ENCODE results near the gene MXRA8.
A peak's percentile ranks its signal among the peaks of the same experiment; 100 is the strongest.
"Not testable (repeated sequence)": the region's sequence is repeated elsewhere in the genome, so short reads cannot be mapped to it uniquely, and the experiment has no call there.

MXRA8 gene

GRCh38 chr1:1385931-1386330, 27.6 kb upstream of the MXRA8 start:
- DNase-seq (ENCODE audit: low read depth): no peak
- TF ChIP-seq POLR2A (IDR thresholded peaks at IDR 0.05; ENCODE audit: extremely low read depth, insufficient read length): no peak
- H3K4me3 ChIP-seq (ENCODE audit: low read depth, low read length): no peak overlapping the region

DNA sequence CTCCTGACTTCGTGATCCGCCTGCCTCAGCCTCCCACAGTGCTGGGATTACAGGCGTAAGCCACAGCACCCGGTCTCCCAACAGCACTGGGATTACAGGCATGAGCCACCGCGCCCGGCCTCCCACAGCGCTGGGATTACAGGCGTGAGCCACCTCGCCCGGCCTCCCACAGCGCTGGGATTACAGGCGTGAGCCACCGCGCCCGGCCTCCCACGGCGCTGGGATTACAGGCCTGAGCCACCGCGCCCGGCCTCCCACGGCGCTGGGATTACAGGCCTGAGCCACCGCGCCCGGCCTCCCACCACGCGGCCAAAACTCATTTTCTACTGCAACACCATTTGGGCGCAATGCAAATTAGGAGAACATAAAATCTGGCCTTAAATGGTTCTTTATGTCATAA, 27.0 kb upstream of the MXRA8 start:
- DNase-seq (ENCODE audit: low read depth): not testable (repeated sequence)

GRCh38 chr1:1381294-1381693, 22.9 kb upstream of the MXRA8 start:
- TF ChIP-seq MYC (IDR thresholded peaks at IDR 0.05; ENCODE audit: low read depth, low read length) (no peak), POLR2A (IDR thresholded peaks at IDR 0.05; ENCODE audit: extremely low read depth, insufficient read length) (no peak), MAX (IDR thresholded peaks at IDR 0.05; ENCODE audit: low read depth, low read length) (no peak)
- TF ChIP-seq, protein P1, sequence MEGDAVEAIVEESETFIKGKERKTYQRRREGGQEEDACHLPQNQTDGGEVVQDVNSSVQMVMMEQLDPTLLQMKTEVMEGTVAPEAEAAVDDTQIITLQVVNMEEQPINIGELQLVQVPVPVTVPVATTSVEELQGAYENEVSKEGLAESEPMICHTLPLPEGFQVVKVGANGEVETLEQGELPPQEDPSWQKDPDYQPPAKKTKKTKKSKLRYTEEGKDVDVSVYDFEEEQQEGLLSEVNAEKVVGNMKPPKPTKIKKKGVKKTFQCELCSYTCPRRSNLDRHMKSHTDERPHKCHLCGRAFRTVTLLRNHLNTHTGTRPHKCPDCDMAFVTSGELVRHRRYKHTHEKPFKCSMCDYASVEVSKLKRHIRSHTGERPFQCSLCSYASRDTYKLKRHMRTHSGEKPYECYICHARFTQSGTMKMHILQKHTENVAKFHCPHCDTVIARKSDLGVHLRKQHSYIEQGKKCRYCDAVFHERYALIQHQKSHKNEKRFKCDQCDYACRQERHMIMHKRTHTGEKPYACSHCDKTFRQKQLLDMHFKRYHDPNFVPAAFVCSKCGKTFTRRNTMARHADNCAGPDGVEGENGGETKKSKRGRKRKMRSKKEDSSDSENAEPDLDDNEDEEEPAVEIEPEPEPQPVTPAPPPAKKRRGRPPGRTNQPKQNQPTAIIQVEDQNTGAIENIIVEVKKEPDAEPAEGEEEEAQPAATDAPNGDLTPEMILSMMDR (IDR thresholded peaks at IDR 0.05; ENCODE audit: low read depth, low read length): no peak
- DNase-seq (ENCODE audit: low read depth): no peak
- no peak overlapping the region for H3K4me3 ChIP-seq (ENCODE audit: low read depth, low read length)

More for the DNA sequence above, 27.0 kb upstream of the MXRA8 start:
- H3K4me3 ChIP-seq (ENCODE audit: low read depth, low read length): not testable (repeated sequence)

GRCh38 chr1:1380860-1381259, 22.5 kb upstream of the MXRA8 start:
- TF ChIP-seq POLR2A (IDR thresholded peaks at IDR 0.05; ENCODE audit: extremely low read depth, insufficient read length) (no peak), MYC (IDR thresholded peaks at IDR 0.05; ENCODE audit: low read depth, low read length) (no peak), MAX (IDR thresholded peaks at IDR 0.05; ENCODE audit: low read depth, low read length) (no peak)
- TF ChIP-seq, protein P1 (IDR thresholded peaks at IDR 0.05; ENCODE audit: low read depth, low read length): no peak
- H3K4me3 ChIP-seq (ENCODE audit: low read depth, low read length): no peak overlapping the region
- no peak for DNase-seq (ENCODE audit: low read depth)

DNA sequence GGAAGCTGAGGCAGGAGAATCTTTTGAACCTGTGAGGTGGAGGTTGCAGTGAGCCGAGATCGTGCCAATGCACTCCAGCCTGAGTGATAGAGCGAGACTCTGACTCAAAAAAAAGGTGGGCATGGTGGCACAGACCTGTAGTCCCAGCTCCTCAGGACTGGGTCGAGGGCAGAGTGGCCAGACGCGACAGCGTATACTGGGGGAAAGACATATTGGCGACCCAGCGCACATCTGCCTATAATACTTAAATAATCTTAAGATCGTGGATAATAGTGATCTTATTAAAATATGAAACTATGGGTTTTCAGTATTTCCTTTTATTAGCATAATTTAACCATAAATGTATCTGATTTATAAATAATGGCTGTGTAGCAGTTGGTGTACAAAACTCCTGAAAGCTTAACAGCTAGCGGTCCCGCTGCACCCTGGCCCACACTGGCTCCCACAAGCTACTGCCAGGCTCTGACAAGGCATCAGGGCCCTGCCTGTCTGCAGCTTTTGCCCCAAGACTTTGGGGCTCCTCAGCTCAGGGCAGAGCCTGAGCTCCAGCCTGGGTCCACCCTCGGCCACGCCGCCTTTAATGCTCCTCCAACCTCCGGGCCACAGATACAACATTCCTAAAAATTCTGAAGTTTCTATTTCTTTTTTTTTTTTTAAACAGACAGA, 19.3 kb upstream of the MXRA8 start:
- TF ChIP-seq MYC (IDR thresholded peaks at IDR 0.05; ENCODE audit: low read depth, low read length): no peak
- TF ChIP-seq, protein P1 (IDR thresholded peaks at IDR 0.05; ENCODE audit: low read depth, low read length): no peak
- no peak for TF ChIP-seq MAX (IDR thresholded peaks at IDR 0.05; ENCODE audit: low read depth, low read length)
- TF ChIP-seq POLR2A (IDR thresholded peaks at IDR 0.05; ENCODE audit: extremely low read depth, insufficient read length): no peak
- DNase-seq (ENCODE audit: low read depth): no peak
- H3K4me3 ChIP-seq (ENCODE audit: low read depth, low read length): no peak overlapping the region

DNA sequence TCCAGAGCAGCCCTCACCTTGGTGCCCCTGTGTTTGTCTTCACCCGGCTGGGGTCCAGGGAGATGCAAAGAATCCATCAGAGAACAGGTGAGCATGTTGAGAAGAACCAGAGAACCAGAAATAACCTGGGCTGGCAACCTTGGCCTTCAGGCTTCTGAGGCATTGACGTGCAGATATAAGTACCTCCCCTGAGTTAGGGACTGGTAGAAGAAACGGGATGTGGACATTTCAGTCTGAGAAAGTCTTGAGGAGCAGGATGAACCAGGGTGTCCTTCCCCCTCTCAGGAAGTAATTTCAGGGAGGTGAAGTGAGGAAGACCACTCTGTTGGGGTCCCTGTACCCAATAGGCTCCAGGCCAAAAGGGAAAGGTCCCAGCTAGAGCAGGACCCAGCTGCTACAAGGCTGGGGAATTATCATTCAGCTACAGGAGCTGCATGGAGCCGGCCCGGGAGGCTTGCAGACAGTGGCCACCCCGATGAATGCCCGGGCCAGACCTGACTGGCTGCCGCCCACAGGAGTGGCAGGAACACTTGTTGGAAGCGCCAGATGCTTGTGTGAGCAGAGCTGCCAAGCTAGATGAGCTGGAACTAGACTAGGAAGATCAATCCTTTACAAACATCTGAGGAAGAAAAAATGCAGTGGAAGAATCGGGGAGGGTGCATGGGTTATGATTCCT, 18.3 kb upstream of the MXRA8 start:
- TF ChIP-seq POLR2A (IDR thresholded peaks at IDR 0.05; ENCODE audit: extremely low read depth, insufficient read length) (no peak), MAX (IDR thresholded peaks at IDR 0.05; ENCODE audit: low read depth, low read length) (no peak), MYC (IDR thresholded peaks at IDR 0.05; ENCODE audit: low read depth, low read length) (no peak)
- TF ChIP-seq, protein P1 (IDR thresholded peaks at IDR 0.05; ENCODE audit: low read depth, low read length): no peak
- peak overlapping the region; percentile 72 for H3K4me3 ChIP-seq (ENCODE audit: low read depth, low read length)
- no peak for DNase-seq (ENCODE audit: low read depth)
